Measurements from ENCODE around the gene CRB3.

DNA sequence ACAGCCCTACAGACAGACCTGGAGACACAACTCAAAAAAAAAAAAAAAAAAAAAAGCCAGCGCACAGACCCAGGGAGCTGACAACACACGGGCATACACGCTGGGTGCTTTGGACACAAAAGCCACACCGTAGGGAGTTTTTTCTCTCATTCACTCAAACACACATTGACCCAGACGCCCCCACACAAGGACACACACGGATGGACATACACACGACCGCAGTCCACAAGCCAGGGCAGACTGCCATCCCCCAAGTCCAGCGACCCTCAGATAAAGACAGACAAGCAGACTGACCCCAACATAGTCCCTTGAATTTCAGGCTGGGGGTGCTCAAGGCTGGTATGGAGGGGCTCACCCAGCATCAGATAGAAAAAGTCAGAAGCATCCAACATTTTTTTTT is 50.0 kb downstream of the CRB3 start:
- TF ChIP-seq POLR2AphosphoS5 (IDR thresholded peaks at IDR 0.05; ENCODE audit: low read depth) = no peak
- no peak for TF ChIP-seq EZH2 (IDR thresholded peaks at IDR 0.05; ENCODE audit: low read depth, unreplicated experiment)
- TF ChIP-seq, protein P1, sequence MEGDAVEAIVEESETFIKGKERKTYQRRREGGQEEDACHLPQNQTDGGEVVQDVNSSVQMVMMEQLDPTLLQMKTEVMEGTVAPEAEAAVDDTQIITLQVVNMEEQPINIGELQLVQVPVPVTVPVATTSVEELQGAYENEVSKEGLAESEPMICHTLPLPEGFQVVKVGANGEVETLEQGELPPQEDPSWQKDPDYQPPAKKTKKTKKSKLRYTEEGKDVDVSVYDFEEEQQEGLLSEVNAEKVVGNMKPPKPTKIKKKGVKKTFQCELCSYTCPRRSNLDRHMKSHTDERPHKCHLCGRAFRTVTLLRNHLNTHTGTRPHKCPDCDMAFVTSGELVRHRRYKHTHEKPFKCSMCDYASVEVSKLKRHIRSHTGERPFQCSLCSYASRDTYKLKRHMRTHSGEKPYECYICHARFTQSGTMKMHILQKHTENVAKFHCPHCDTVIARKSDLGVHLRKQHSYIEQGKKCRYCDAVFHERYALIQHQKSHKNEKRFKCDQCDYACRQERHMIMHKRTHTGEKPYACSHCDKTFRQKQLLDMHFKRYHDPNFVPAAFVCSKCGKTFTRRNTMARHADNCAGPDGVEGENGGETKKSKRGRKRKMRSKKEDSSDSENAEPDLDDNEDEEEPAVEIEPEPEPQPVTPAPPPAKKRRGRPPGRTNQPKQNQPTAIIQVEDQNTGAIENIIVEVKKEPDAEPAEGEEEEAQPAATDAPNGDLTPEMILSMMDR (conservative IDR thresholded peaks at IDR 0.05; ENCODE audit: low read depth in 2 of 2) = no peak
- TF ChIP-seq, protein P2, sequence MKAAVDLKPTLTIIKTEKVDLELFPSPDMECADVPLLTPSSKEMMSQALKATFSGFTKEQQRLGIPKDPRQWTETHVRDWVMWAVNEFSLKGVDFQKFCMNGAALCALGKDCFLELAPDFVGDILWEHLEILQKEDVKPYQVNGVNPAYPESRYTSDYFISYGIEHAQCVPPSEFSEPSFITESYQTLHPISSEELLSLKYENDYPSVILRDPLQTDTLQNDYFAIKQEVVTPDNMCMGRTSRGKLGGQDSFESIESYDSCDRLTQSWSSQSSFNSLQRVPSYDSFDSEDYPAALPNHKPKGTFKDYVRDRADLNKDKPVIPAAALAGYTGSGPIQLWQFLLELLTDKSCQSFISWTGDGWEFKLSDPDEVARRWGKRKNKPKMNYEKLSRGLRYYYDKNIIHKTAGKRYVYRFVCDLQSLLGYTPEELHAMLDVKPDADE (IDR thresholded peaks at IDR 0.05) = no peak
- TF ChIP-seq ZNF331 (CRISPR knock-in tag; IDR thresholded peaks at IDR 0.05; ENCODE audit: low read depth) = no peak
- TF ChIP-seq, protein P3, sequence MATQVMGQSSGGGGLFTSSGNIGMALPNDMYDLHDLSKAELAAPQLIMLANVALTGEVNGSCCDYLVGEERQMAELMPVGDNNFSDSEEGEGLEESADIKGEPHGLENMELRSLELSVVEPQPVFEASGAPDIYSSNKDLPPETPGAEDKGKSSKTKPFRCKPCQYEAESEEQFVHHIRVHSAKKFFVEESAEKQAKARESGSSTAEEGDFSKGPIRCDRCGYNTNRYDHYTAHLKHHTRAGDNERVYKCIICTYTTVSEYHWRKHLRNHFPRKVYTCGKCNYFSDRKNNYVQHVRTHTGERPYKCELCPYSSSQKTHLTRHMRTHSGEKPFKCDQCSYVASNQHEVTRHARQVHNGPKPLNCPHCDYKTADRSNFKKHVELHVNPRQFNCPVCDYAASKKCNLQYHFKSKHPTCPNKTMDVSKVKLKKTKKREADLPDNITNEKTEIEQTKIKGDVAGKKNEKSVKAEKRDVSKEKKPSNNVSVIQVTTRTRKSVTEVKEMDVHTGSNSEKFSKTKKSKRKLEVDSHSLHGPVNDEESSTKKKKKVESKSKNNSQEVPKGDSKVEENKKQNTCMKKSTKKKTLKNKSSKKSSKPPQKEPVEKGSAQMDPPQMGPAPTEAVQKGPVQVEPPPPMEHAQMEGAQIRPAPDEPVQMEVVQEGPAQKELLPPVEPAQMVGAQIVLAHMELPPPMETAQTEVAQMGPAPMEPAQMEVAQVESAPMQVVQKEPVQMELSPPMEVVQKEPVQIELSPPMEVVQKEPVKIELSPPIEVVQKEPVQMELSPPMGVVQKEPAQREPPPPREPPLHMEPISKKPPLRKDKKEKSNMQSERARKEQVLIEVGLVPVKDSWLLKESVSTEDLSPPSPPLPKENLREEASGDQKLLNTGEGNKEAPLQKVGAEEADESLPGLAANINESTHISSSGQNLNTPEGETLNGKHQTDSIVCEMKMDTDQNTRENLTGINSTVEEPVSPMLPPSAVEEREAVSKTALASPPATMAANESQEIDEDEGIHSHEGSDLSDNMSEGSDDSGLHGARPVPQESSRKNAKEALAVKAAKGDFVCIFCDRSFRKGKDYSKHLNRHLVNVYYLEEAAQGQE (IDR thresholded peaks at IDR 0.05; ENCODE audit: unreplicated experiment) = no peak
- TF ChIP-seq ZNF114 (CRISPR knock-in tag; IDR thresholded peaks at IDR 0.05) = no peak
- TF ChIP-seq JUNB (IDR thresholded peaks at IDR 0.05; ENCODE audit: unreplicated experiment) = no peak
- TF ChIP-seq CREB1 (CRISPR knock-in tag; IDR thresholded peaks at IDR 0.05; ENCODE audit: low read depth) = no peak
- TF ChIP-seq EZH2phosphoT487 (IDR thresholded peaks at IDR 0.05; ENCODE audit: unreplicated experiment) = no peak

Measured in GM23338 (cell line).